IMR-90 (cell line): ENCODE measurements around the gene COL27A1.

Experiments used
- BHLHE40 ChIP-seq: fragments of 150-350 bp; IDR thresholded peaks from 2 replicates; pipeline ENCODE4 v1.6.1; 2016; ENCODE audit warnings: mild to moderate bottlenecking, low read depth, low read length
- CHD1 ChIP-seq: IDR thresholded peaks from 2 replicates; pipeline ENCODE4 v1.6.1; 2012; ENCODE audit warnings: low read depth, low read length, improper control_type of control experiment
- CTCF ChIP-seq: conservative IDR thresholded peaks from 2 replicates; pipeline ENCODE4 v1.5.1; 2012; ENCODE audit warnings: mild to moderate bottlenecking, low read depth, low read length, improper control_type of control experiment
- FOS ChIP-seq: fragments of 150-350 bp; IDR thresholded peaks from 2 replicates; pipeline ENCODE4 v1.6.1; 2016; ENCODE audit warnings: low read depth, low read length
- MAFK ChIP-seq: IDR thresholded peaks from 2 replicates; pipeline ENCODE4 v1.6.1; 2012; ENCODE audit warnings: low read depth, low read length, improper control_type of control experiment
- MXI1 ChIP-seq: IDR thresholded peaks from 2 replicates; pipeline ENCODE4 v1.6.1; 2012; ENCODE audit warnings: low read depth, mild to moderate bottlenecking, low read length, moderate library complexity, borderline replicate concordance
- POLR2A ChIP-seq: IDR thresholded peaks from 2 replicates; pipeline ENCODE4 v1.6.1; 2012; ENCODE audit warnings: mild to moderate bottlenecking, low read depth, low read length
- RAD21 ChIP-seq: IDR thresholded peaks from 2 replicates; pipeline ENCODE4 v1.6.1; 2012; ENCODE audit warnings: low read length, improper control_type of control experiment
- RCOR1 ChIP-seq: IDR thresholded peaks from 2 replicates; pipeline ENCODE4 v1.6.1; 2012; ENCODE audit warnings: mild to moderate bottlenecking, low read length, improper control_type of control experiment; ENCODE audit not compliant: insufficient replicate concordance
- RFX5 ChIP-seq: IDR thresholded peaks from 2 replicates; pipeline ENCODE4 v1.8.0; 2012; ENCODE audit warnings: low read depth, mild to moderate bottlenecking, low read length, moderate library complexity
- TF ChIP-seq, protein P1 (sequence below): fragments of 150-350 bp; IDR thresholded peaks from 2 replicates; pipeline ENCODE4 v1.6.1; 2016; ENCODE audit warnings: low read depth, mild to moderate bottlenecking, low read length, moderate library complexity, borderline replicate concordance

GRCh38 chr9:114287763-114288192 is 132.4 kb downstream of the COL27A1 start:
- TF ChIP-seq CTCF: no peak
- no peak for TF ChIP-seq CHD1
- no peak for TF ChIP-seq POLR2A
- no peak for TF ChIP-seq MXI1
- no peak for TF ChIP-seq MAFK
- TF ChIP-seq, protein P1, sequence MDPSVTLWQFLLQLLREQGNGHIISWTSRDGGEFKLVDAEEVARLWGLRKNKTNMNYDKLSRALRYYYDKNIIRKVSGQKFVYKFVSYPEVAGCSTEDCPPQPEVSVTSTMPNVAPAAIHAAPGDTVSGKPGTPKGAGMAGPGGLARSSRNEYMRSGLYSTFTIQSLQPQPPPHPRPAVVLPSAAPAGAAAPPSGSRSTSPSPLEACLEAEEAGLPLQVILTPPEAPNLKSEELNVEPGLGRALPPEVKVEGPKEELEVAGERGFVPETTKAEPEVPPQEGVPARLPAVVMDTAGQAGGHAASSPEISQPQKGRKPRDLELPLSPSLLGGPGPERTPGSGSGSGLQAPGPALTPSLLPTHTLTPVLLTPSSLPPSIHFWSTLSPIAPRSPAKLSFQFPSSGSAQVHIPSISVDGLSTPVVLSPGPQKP: no peak
- TF ChIP-seq BHLHE40: no peak
- no peak for TF ChIP-seq FOS
- TF ChIP-seq RAD21: no peak
- TF ChIP-seq RCOR1: no peak
- no peak for TF ChIP-seq RFX5
